Measurements from ENCODE around the gene SHISA9.

- TF ChIP-seq CTCF (IDR thresholded peaks at IDR 0.05; ENCODE audit: poor library complexity) (no peak), EZH2 (IDR thresholded peaks at IDR 0.05; ENCODE audit: borderline replicate concordance) (no peak)
These were observed 248.9 kb downstream of the SHISA9 start for GRCh38 chr16:13150181-13150885.

All from hepatocyte (in vitro differentiated cells).